Measurements from ENCODE around the gene U2SURP.

Gene U2SURP

DNA sequence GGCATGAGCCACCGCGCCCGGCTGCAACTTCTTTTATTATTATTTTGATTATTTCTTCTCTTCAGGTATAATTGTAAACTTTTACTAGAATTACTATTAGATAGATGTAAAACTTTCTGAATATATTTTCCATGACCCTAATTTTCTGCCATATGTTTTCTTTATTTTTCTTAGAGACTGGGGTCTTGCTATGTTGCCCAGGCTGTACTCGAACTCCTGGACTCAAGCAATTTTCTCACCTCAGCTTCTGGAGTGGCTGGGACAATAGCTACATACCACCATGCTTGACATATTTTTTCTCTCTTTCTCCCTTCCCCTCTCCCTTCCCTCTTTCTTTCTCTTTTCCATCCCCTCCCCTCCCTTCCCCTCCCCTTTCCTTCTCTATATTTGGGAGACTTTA, 88.6 kb downstream of the U2SURP start:
- no peak for DNase-seq (ENCODE audit: low read depth)
- TF ChIP-seq, protein P1, sequence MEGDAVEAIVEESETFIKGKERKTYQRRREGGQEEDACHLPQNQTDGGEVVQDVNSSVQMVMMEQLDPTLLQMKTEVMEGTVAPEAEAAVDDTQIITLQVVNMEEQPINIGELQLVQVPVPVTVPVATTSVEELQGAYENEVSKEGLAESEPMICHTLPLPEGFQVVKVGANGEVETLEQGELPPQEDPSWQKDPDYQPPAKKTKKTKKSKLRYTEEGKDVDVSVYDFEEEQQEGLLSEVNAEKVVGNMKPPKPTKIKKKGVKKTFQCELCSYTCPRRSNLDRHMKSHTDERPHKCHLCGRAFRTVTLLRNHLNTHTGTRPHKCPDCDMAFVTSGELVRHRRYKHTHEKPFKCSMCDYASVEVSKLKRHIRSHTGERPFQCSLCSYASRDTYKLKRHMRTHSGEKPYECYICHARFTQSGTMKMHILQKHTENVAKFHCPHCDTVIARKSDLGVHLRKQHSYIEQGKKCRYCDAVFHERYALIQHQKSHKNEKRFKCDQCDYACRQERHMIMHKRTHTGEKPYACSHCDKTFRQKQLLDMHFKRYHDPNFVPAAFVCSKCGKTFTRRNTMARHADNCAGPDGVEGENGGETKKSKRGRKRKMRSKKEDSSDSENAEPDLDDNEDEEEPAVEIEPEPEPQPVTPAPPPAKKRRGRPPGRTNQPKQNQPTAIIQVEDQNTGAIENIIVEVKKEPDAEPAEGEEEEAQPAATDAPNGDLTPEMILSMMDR (IDR thresholded peaks at IDR 0.05; ENCODE audit: insufficient read depth, low read depth, low read length, missing control alignments): no peak

DNA sequence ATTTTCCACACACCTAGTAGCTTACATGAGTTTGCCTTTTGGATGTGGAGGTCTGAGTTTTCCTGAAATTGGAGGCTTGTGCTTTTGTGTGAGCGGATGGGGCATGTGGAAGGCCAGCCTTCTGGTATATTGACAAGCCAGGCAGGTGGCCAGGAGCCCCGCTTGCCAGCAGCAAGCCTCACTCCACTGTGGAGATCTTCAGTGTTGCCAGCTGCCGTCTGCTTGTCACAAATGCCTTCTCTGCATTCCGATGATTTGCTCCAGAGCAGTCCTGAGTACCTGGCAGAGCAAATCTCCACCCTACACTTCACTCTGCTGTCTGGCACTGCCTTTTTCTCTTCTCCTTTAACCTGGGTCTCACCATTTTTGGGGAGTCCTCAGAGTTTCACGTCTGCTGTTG, 89.1 kb downstream of the U2SURP start:
- no peak for DNase-seq (ENCODE audit: low read depth)
- H3K4me3 ChIP-seq (ENCODE audit: low read depth, low read length): no peak overlapping the region
- TF ChIP-seq, protein P1 (IDR thresholded peaks at IDR 0.05; ENCODE audit: insufficient read depth, low read depth, low read length, missing control alignments): no peak

More for the DNA sequence above, 88.6 kb downstream of the U2SURP start:
- no peak overlapping the region for H3K4me3 ChIP-seq (ENCODE audit: low read depth, low read length)

DNA sequence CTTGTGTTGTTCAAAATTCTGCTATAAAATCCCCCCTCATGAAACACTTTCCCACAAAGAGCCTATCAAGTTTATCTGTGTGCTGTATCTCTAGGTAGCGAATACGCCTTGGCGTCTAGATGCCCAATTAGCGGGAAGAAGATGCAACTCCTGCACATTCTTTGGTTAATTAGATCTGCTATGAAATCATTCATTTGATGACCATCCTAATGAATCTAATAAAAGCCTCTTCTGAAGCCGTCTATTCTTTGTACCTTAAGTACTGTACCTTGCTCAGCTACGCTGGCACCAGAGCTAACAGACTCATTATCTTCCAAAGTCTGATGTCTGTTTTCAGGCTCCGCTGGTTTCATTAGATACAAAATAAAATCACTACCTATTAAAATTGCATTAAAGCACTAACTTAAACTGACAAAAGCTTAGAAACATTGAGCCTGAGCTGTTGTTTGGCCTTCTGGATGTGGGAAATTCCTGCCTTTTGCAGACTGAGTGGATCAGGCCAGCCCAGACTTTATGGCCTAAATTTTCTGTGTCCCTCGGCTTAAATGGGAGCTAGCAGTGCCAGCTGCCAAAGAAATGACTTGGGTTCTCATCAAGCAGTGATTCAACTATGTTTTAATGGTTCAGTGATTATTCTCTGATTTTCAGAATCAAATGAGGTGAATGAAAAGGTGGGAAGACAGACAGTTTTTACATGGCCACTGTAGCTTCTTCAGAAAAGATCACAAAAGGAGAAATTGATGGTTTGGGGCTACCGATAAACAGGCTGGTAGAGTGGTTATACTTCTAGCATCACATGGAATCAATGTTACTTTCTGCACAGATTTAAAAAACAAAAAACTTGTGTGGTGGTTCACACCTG, 89.8 kb downstream of the U2SURP start:
- no peak overlapping the region for H3K4me3 ChIP-seq (ENCODE audit: low read depth, low read length)
- DNase-seq (ENCODE audit: low read depth): no peak
- TF ChIP-seq, protein P1 (IDR thresholded peaks at IDR 0.05; ENCODE audit: insufficient read depth, low read depth, low read length, missing control alignments): no peak

DNA sequence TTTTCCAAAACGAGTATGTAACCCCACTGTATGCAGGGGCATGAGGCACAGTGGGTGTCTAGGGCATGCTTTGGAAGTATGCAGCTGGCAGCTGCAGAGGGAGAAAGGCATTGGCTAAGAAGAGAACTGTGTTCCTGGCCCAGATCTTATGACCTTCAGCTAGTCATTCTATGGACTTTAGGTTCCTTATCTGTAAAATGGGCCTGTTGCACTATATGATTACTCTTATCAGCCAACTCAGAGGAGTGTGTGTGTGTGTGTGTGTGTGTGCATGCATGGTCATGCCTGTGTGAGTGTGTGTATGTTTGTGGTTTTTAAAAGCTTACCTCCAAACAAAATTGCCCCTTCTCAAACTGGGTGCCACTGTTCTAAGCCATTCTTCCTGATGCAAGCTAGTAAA, 90.8 kb downstream of the U2SURP start:
- H3K4me3 ChIP-seq (ENCODE audit: low read depth, low read length): no peak overlapping the region
- TF ChIP-seq, protein P1 (IDR thresholded peaks at IDR 0.05; ENCODE audit: insufficient read depth, low read depth, low read length, missing control alignments): no peak
- no peak for DNase-seq (ENCODE audit: low read depth)

DNA sequence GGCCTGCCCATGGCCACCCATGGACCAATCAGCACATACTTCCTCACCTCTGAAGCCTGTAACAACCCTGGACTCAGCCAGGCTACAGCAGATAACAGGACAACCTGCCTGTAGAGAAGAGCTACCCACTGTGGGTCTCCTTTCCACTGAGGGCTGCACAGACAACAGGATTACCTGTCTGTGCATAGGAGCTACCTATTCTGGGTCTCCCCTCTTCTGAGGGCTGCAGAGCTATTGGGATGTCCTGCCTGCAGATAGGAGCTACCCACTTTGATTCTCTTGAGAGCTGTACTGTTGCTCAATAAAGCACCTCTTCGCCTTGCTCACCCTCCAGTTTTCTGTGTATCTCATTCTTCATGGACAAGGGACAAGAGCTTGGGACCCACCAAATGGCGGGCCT, 94.4 kb downstream of the U2SURP start:
- no peak overlapping the region for H3K4me3 ChIP-seq (ENCODE audit: low read depth, low read length)
- no peak for DNase-seq (ENCODE audit: low read depth)
- TF ChIP-seq, protein P1 (IDR thresholded peaks at IDR 0.05; ENCODE audit: insufficient read depth, low read depth, low read length, missing control alignments): no peak

DNA sequence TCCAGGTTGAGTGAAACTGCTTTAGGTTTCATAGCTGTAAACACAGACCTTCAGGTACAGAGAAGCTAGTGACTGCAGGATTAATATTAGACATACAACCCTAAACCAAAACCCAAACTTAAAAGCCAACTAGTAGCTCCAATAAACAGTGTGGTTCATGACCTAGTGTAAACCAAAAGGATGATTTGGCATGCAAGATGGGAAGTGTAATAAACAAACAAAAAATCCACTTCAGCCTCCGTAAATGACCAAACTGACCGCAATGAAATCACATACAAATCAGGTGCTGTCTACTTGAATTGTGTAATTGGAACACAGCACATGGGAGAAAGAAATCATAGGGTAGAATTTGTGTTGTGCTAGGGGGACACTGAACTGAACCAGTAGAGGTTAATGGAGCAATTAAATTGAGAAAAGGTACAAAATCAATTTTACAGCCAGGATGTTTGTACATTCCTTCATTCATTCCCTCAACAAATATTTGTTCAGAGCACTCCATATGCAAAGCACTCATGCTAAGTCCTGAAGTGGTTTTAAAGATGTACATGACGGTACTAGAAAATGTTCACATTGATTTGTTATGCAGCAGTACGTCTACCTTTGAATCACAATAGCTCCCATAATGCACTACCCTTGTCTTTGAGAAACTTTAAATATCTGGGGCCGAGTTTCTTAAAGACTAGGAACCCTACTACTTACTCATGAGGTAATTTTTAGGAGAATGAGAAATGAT, 96.8 kb downstream of the U2SURP start:
- no peak for DNase-seq (ENCODE audit: low read depth)
- no peak overlapping the region for H3K4me3 ChIP-seq (ENCODE audit: low read depth, low read length)
- TF ChIP-seq, protein P1 (IDR thresholded peaks at IDR 0.05; ENCODE audit: insufficient read depth, low read depth, low read length, missing control alignments): no peak
